GM19438 (cell line): ENCODE results near the gene ESYT2.
A peak's percentile ranks its signal among the peaks of the same experiment; 100 is the strongest.

Experiments
- ATAC-seq: cut with Tn5 transposase; IDR thresholded peaks from one replicate; pipeline ENCODE4 v1.9.1; 2021; ENCODE audit warnings: low read depth; ENCODE audit not compliant: unreplicated experiment

Gene ESYT2

GRCh38 chr7:158827411-158828132 lies 1.7 kb downstream of the ESYT2 start:
- no peak for ATAC-seq

- ATAC-seq, result no peak
These were observed 3.5 kb downstream of the ESYT2 start for GRCh38 chr7:158825628-158826289.

- ATAC-seq, result peak; percentile 65
These were observed 5.3 kb downstream of the ESYT2 start for GRCh38 chr7:158824028-158824427.

- no peak for ATAC-seq
These were observed 7.9 kb downstream of the ESYT2 start for GRCh38 chr7:158821171-158822031.

- ATAC-seq, result no peak
These were observed 8.7 kb downstream of the ESYT2 start for GRCh38 chr7:158820656-158821055.

GRCh38 chr7:158819571-158820203 lies 9.6 kb downstream of the ESYT2 start:
- no peak for ATAC-seq

- peak; percentile 86 for ATAC-seq
These were observed 10.7 kb downstream of the ESYT2 start for GRCh38 chr7:158818325-158819213.

- ATAC-seq, result no peak
These were observed 12.3 kb downstream of the ESYT2 start for GRCh38 chr7:158816995-158817394.

GRCh38 chr7:158816271-158816670 lies 13.0 kb downstream of the ESYT2 start:
- no peak for ATAC-seq

GRCh38 chr7:158815800-158816128 lies 13.5 kb downstream of the ESYT2 start:
- no peak for ATAC-seq

- no peak for ATAC-seq
These were observed 14.1 kb downstream of the ESYT2 start for GRCh38 chr7:158815083-158815799.

- no peak for ATAC-seq
These were observed 14.7 kb downstream of the ESYT2 start for GRCh38 chr7:158814637-158815036.

GRCh38 chr7:158812684-158813083 lies 16.6 kb downstream of the ESYT2 start:
- ATAC-seq, result no peak

- ATAC-seq, result no peak
These were observed 17.4 kb downstream of the ESYT2 start for GRCh38 chr7:158811894-158812293.

GRCh38 chr7:158811461-158811860 lies 17.8 kb downstream of the ESYT2 start:
- no peak for ATAC-seq

GRCh38 chr7:158810846-158811245 lies 18.5 kb downstream of the ESYT2 start:
- ATAC-seq, result no peak

GRCh38 chr7:158809596-158809995 lies 19.7 kb downstream of the ESYT2 start:
- ATAC-seq, result peak; percentile 97

GRCh38 chr7:158808126-158808525 lies 21.2 kb downstream of the ESYT2 start:
- ATAC-seq, result no peak

GRCh38 chr7:158805937-158806336 lies 23.4 kb downstream of the ESYT2 start:
- ATAC-seq, result no peak
